GM10266 (cell line): ENCODE results near the gene TRIM65.
"Not testable (repeated sequence)": the region's sequence is repeated elsewhere in the genome, so short reads cannot be mapped to it uniquely, and the experiment has no call there.

Experiments
- DNase-seq: peaks from one replicate; pipeline ENCODE4 v3.0.0; 2012; ENCODE audit errors: extremely low spot score
- CTCF ChIP-seq: IDR thresholded peaks from 2 replicates; pipeline ENCODE4 v1.5.1; 2012; ENCODE audit warnings: mild to moderate bottlenecking, low read depth; ENCODE audit not compliant: control insufficient read depth, insufficient read depth; ENCODE audit errors: missing control alignments

TRIM65 gene

GRCh38 chr17:75889454-75889853 is 7.3 kb downstream of the TRIM65 start:
- no peak for TF ChIP-seq CTCF
- no peak for DNase-seq

GRCh38 chr17:75888484-75888883 is 8.3 kb downstream of the TRIM65 start:
- DNase-seq, result no peak
- TF ChIP-seq CTCF, result no peak

GRCh38 chr17:75885860-75886259 is 10.9 kb downstream of the TRIM65 start:
- not testable (repeated sequence) for DNase-seq

GRCh38 chr17:75885431-75885830 is 11.3 kb downstream of the TRIM65 start:
- no peak for TF ChIP-seq CTCF
- DNase-seq, result no peak

- DNase-seq, result no peak
- TF ChIP-seq CTCF, result no peak
Observed at GRCh38 chr17:75881678-75882454, 14.9 kb downstream of the TRIM65 start.

GRCh38 chr17:75880266-75880665 is 16.5 kb downstream of the TRIM65 start:
- TF ChIP-seq CTCF, result no peak
- no peak for DNase-seq

- TF ChIP-seq CTCF, result no peak
- DNase-seq, result no peak
Observed at GRCh38 chr17:75878174-75878998, 18.4 kb downstream of the TRIM65 start, which contains the start of gene TRIM47. TRIM47 (minus strand) TSS chr17:75878581; CDS start chr17:75878548, 33 bp downstream.
